DOHH2 (cell line): Measurements from ENCODE around the gene KRT27.

ENCODE experiments used
- CTCF ChIP-seq: fragments of 200-600 bp; sonication (generic); IDR thresholded peaks from one replicate; pipeline ENCODE4 v1.5.1; 2014; ENCODE audit warnings: antibody characterized with exemption, mild to moderate bottlenecking, low read depth, low read length; ENCODE audit not compliant: poor library complexity, severe bottlenecking
- EZH2phosphoT487 ChIP-seq: fragments of 200-600 bp; sonication (generic); IDR thresholded peaks from 2 replicates; pipeline ENCODE4 v1.6.1; 2017; ENCODE audit warnings: borderline replicate concordance, mild to moderate bottlenecking, antibody characterized with exemption, low read length, moderate library complexity, mixed read lengths

GRCh38 chr17:40779181-40779909 is 3.0 kb downstream of the KRT27 start:
- no peak for TF ChIP-seq CTCF
- TF ChIP-seq EZH2phosphoT487: no peak
